GM19035 (cell line): ENCODE results near the gene SENP2.
"Not testable (repeated sequence)": the region's sequence is repeated elsewhere in the genome, so short reads cannot be mapped to it uniquely, and the experiment has no call there.

Experiments
- ATAC-seq: cut with Tn5 transposase; IDR thresholded peaks from one replicate; pipeline ENCODE4 v1.9.1; 2021; ENCODE audit not compliant: unreplicated experiment

The SENP2 gene

DNA sequence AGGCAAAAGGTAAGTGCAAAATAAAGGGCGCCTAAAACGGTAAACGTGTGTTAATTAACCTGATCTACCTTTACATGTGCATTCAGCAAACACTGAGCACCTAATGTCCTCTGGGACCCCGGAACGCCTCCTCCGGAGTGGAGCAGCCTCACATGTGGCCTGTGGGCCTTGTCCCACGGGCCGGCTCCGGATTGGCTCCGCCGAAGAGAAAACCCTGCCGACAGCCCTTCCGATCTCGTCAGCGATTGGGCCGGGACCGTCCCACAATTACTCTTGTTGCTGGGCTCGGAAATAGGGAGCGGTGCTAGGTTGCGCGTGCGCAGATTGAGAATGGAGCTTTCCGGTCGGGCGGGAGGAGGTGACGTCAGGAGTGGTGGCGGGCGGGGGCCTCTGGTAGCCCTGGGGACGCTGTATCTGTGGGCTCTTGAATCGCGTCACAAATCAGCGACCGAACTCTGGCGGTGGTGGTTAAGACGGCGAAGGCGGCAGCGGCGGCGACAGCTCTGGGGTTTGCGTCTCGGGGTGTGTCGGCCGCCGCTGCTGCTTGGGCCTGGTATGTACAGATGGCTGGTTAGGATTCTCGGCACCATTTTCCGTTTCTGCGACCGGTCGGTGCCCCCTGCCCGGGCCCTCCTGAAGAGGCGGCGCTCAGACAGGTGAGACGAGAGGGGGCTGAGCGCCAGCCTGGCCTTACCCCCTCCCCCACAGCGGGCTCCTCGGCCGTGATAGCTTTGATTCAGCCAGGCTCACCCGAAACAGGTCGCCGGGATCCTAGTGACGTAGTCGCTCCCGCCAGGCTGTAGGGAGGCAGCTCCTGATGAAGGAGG lies at the start of gene SENP2:
SENP2 (plus strand) TSS at position 437 of the 827 bp plus-strand sequence; CDS start at position 556, 119 bp downstream.
- ATAC-seq = peak; percentile 96

DNA sequence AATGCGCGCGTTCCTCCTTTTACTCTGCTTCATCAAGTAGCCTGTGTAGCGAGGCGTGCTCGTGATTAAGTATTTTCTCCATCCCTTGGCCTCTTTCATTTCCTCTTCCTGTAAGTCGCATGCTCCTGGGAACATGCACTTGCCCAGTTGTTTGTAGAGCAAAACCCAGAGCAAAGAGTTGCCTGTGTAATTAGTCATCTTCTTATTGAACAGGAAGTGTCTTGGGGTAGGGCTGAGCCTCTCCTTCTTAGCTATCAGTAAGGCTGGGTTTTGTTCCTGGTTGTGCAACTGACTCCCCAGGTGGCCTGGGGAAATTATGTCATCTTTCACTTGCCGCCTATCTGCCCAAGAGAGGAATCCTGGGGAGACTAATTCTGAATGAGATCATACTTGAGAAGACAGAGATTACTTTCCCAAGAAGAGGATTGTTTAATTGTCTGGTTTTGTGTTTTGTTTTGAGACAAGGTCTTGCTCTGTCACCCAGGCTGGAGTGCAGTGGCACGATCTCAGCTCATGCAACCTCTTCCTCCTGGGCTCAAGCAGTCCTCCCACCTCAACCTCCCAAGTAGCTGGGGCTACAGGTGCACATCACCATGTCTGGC lies 48.6 kb upstream of the SENP2 start:
- peak; percentile 99 for ATAC-seq

DNA sequence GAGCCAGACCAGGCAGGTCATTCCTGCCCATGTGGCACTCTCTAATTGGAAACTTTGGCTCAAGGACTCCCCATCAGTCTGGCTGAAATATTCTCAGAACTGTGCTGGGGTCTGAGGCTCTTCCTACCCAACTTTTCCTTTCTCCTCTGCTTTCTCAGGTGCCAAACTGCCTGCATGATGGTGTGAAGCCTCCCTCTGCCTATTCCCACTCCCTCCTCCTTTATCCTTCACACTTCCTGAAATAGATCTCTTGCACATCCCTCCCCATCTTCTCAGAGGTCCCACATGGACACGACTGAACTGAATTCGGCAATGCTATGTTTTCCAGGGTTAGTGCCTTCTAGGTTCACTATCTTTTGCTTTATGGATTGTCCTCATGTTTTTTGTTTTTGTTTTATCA lies 46.2 kb upstream of the SENP2 start:
- ATAC-seq = no peak

DNA sequence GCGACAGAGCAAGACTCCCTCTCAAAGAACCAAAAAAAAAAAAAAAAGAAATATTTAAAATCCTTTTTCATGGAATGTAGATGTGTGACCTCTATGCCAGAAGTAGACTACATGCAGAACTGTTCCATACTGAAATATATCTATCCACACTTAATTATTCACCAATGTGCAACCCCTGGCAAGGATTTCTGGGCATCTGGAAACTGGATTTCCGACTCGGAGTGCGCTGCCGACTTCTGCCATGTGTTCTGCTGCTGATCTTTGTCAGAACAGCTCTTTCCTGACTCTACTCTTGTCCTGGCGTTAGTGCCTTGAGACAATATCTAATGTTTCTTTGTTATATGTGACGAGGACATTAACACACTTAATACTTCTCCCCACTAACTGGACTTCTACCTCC lies 45.4 kb upstream of the SENP2 start:
- no peak for ATAC-seq

DNA sequence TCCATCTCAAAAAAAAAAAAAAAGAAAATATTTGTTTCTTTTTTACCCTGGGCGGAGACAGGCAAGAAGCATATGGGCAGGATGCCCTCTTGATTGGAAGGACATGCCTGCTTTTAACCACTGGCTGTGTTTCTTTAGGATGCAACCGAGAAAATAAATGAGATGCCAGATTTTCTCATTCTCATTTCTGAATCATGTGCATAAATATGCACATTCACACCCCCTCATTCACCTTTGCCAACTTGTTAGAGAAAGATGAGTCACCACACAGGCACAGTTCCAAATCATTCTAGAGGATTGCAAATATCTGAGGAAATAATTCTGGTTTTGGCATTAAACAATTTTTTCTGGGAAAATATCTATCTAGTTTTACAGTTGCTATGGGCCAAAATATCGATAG lies 37.0 kb upstream of the SENP2 start:
- no peak for ATAC-seq

DNA sequence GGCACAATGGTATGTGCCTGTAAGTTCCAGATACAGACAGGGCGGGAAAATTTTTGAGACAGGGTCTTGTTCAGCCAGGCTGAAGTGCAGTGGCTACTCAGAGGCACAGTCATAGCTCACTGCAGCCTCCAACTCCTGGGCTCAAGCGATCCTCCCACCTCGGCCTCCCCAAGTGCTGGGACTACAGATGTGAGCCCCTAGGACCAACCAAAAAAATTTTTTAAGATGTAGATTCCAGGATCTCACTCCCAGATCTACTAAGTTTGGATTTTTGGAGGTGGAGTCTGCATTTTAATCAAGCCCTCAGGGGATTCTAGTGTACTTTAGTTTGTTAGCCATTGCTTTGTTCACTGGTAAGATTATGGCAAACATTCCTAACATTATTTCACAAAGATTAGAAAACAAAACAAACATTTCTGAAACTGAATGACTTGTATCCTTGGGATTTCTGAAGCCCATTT lies 36.4 kb upstream of the SENP2 start:
- no peak for ATAC-seq

DNA sequence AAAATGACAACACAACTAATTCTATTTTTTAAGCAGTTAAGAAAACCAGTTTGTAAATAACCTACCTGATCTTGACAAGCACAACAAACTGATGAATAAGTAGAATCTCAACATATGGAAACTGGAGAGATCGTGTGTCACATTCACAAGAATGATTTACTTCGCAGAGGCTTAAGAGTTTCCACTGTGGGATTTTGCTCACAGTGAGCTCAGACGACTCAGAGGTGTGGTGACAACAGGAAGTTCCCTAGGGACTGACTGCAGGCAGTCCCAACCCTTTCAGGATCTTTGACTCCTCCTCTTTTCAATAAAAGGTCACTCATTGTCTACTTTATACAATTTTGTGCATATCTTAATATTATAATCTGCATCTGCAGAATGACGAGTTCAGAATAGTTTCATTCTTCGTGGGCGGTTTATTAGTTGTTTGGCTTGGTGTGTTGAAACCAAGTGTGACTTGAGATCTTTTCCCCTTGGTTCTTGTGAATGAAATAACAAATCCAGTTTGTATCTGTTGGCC lies 33.7 kb upstream of the SENP2 start, which contains the start of gene LIPH:
LIPH (minus strand) TSS at position 231 of the 520 bp plus-strand sequence; CDS start at position 114, 117 bp downstream.
- peak; percentile 72 for ATAC-seq

DNA sequence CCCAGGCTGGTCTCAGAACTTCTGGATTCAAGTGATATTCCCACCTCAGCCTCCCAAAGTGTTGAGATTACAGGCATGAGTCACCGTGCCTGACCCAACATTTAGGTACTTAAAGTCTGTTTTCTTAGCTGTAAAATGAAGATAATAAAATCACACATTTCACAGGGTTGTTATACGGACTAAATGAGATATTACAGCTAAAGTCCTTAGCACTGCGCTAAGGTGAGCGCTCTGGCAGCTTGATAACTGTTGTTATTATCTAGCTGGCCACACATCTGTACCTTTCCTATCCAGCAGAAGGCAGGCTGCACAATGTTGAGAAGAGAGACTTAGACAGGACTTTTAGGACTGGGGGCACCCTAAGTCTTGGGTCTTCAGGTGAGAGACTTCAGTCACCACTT lies 31.0 kb upstream of the SENP2 start:
- no peak for ATAC-seq

DNA sequence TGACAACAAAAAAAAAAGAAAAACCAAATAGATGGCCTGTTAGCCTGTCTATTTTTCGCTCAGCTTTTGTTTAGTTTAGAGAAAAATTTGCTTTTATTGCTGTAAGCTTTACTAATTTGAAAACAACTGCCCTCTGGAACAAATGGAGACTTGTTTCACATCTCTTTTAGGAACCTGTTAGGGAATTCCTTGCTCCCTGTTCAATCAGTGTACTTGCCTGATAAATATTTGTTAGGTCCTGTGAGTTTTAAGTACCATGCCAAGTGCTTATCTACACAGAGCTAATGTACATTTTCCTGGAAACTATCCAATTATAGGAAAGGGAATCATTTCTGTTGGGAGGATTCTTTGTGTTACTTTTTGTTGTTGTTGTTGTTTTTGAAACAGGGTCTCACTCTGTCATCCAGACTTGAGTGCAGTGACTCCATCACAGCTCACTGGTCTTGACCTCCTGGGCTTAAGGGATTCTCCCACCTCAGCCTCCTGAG lies 30.2 kb upstream of the SENP2 start:
- ATAC-seq = no peak

DNA sequence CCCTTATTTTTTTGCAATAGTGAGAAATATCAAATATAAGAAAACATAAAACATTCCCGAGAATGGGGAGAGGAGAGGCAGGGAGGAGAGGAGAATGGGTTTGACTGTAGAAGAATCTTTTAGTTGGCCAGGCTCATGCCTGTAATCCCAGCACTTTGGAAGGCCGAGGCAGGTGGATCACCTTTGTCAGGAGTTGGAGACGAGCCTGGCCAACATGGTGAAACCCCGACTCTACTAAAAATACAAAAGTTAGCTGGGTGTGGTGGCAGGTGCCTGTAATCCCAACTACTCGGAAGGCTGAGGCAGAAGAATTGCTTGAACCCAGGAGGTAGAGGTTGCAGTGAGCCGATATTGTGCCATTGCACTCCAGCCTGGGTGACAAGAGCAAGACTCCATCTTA lies 29.5 kb upstream of the SENP2 start:
- not testable (repeated sequence) for ATAC-seq

DNA sequence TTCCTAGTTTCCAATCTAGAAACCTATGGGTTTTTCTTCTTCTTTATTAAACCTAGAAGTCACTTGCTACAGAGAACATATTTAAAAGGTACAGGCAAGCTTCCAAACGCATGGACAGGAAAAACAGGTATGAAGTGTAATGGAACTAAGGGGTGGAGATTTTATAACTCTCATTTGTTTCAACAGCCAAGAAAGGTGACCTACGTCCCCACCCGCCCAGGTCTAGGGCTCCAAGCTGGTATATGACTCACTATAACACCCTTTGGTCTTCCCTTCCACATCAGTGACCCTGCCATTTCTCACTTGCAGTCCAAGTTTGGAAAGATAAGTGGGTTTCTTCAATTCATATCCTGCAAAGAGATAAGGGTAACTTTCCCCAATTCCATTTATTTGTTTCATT lies 27.7 kb upstream of the SENP2 start:
- ATAC-seq = no peak

DNA sequence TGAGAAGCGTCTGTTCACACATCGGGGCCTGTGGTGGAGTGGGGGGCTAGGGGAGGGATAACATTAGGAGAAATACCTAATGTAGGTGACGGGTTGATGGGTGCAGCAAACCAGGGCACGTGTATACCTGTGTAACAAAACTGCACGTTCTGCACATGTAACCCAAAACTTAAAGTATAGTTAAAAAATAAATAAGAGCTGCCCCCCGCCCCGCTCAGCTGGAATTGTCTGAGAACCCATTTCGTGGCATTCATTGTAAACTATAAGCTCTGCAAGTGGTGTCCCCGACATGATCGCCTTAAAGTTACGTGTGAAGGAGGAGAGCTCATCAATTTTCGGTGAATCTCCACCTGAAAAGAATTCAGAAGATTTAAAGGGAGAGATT lies 26.4 kb upstream of the SENP2 start:
- ATAC-seq = no peak

DNA sequence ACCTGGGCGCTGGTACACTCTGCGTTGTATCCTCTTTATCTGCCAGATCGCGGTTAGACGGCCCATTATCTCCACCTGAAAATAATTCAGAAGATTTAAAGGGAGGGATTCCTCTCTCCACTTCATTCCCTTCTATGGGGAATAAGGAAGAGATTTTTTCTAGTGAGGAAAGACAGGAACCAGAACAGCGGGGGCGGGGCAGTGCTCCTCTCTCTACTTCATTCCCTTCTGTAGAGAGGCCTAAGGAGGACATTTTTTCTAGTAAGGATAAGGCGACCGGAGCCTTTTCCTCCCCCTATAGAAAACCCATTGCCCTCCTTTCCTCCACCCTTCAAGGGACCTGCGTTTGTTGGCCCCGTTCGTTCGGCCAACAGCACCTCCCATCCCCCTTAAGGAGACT lies 25.4 kb upstream of the SENP2 start:
- ATAC-seq = no peak

DNA sequence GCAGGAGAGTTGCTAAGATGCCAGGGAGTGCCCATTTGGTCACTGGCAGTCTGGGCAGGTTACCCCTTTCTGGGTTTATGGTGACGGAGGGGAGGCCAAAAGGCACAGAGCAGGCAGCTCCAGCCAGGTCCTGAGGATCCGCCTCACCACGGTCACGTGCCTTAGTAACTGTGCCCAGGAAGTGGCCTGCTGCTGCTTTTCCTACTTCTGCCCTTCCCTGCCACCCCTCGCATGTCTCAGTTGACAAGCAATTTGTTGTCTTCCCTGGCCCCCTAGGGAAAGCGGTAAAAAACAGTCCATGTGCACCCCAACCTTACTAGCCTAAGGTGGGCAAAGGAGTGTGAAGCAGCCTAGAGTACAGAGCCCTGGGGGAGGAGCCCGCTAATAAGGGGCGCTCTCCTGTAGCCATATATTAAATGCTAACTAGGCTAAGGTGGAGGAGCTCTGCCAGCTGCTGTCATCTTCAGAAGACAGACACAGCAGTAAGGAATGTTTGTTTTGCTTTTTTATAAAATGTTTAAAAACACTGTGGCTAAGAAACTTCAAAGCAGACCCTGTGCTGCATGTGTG lies 24.6 kb upstream of the SENP2 start:
- no peak for ATAC-seq

DNA sequence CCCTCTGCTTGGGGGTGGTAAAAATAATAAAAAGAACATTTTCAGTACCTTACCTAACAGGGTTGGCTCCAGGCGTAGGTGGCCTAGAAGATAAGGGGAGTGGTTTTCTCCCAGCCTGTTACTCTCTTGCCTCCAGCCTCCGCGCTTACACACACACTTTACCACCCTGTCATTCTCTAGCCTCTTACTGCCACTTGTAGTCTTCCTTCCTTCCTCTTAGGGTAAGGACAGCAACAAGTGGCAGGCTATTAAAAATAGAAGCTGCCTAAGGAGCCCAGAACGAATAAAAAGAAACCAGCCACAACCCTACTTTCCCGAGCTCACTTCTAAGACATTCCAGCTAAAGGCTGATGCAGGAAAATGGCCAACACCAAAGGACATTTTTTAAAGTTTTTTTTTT lies 24.1 kb upstream of the SENP2 start:
- ATAC-seq = no peak

DNA sequence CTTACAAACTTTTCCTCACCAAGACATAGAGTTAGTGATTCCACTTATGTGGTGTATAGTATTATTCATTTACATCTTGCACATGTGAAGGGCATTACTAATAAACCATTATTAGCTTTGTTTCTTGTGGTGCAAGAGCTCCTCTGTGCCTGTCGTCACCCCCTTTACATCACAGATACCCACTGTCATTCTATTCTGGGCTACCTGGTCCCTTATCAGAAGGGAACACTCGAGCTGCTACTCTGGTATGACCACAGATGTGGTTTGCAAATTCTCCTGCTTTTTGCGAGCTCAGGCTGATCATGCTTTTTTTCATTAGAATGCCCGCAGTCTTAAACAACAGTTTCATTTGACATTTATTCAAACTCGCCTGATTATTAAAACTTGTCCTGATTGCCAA lies 13.9 kb upstream of the SENP2 start:
- no peak for ATAC-seq

DNA sequence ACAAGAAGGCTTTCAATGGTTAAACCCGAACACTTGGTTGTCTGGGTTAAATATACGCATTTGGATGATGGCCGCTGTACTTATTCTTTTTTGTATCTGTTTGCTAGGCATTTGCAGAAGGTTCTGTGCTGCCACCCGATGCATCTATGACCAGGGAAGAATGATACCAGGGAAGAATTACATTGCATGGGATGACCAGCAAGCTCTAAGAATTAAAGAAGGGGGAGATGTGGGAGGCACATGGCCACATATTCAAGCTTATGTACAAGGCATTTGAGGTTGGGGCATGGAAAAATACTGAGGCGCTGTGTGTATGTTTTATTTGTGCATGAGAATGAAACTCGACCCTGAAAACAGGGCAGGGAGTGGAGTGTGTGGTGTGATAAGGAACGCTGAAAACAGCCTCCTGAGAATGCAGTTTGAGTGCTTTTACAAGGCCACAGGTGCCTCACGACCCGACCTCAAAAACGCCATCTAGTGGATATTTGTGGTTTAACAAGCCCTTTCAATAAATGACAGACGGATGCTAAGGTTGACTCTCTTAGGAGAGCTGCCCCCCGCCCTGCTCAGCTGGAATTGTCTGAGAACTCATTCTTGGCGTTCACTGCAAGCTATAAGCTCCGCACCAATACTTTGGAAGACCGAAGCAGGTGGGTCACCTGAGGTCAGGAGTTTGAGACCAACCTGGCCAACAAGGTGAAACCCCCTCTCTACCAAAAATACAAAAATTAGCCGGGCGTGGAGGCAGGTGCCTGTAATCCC lies 10.8 kb upstream of the SENP2 start:
- ATAC-seq = peak; percentile 80

DNA sequence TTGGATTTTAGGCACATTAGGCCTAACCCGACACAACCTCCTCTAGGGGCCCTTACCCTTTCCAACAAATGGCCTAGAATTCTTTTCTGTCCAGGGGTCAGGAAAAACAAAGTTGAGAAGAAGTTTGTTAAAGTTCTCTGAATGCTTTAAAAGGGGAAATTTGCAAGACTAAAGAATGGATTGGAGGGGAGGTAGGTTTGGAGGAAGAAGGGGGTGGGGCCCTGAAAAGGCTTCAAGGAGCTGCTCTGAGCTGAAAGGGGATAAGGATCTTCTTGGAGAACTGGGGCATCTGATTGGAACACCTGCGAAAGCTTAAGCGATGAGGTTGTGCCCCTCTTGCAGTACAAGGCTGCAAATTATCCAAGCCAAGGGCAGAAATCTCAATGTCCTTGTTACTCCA lies 3.9 kb upstream of the SENP2 start:
- no peak for ATAC-seq

DNA sequence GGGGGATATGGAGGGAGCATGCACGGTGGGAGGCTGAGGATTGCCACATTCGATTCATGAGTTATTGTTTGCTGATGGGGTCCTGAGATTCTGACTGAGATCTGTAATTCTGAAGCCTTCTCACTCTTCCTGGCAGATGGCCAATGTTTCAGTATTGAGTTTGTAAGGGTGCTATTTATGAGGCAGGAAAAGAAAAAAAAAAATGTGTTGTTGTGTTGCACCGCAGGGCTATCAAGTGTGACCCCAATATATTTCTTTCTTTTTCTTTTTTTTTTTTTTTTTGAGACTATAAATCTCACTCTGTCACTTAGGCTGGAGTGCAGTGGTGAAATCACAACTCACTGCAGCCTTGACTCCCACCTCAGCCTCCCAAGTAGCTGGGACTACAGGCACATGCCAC lies 3.2 kb upstream of the SENP2 start:
- ATAC-seq = no peak

DNA sequence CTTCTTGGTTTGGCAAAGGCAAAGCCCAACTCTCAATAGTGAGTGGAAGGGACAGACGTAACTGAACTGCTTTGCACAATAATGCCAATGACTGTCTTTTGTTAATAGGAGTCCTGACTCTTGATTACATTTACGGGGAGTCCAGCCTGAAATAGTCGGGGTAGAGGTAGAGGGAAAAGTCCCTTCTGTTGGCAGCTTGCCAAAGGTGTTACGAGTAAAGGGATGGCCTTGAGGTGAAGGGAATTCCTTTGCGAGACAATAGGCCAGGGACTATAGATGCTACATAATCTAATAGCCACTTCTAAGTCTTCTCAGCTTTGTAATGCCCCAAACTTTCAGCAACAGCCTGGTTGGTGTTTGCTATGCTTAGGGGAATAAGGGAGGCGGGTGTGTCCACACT lies 2.2 kb upstream of the SENP2 start:
- no peak for ATAC-seq

DNA sequence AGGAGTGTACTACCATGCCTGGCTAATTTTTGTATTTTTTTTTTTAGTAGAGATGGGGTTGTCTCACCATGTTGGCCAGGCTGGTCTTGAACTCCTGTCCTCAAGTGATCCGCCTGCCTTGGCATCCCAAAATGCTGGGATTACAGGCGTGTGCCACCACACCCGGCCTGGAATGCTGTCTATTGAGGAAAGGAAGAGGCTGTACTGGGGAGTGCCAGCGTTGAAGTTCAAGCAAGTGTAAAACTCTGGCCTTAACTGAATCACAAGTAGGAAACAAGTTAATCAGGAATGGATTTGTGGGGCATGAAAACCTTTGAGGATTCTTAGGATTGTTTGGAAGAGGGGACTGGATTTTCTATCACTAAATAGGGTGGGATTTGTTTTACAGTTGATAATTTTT lies 1.4 kb upstream of the SENP2 start:
- no peak for ATAC-seq
